Activated CD8-positive, alpha-beta memory T cell treated with anti-CD3 and anti-CD28 coated beads for 36 hours (primary cell): ENCODE measurements around the gene GAST. TPM values are rescaled to one million over a fixed set of nuclear protein-coding genes. Genes with fewer than 3 reads are reported as not detected.

Experiments
- CTCF ChIA-PET: fragments of 350-600 bp; sonication (Branson Sonifier 250); formaldehyde crosslinking; loops from one replicate; lab custom pipeline; 2021; ENCODE audit warnings: antibody characterized with exemption; lab: Charles Lee
- POLR2A ChIA-PET: fragments of 350-600 bp; sonication (Branson Sonifier 250); formaldehyde crosslinking; loops from one replicate; lab custom pipeline; 2021; ENCODE audit warnings: antibody characterized with exemption; lab: Charles Lee
- total RNA-seq, 2 experiments: library from RNA; stranded (reverse); gene quantifications; one replicate each; pipeline ENCODE4 v1.2.3, GENCODE V29; 2021

The GAST gene
- total RNA-seq, 2 experiments from 2014 or later, result not detected

- POLR2A ChIA-PET, result no interaction called here
- CTCF ChIA-PET, result no interaction called here
Observed at GRCh38 chr17:41758601-41759000, 46.5 kb downstream of the GAST start.

DNA sequence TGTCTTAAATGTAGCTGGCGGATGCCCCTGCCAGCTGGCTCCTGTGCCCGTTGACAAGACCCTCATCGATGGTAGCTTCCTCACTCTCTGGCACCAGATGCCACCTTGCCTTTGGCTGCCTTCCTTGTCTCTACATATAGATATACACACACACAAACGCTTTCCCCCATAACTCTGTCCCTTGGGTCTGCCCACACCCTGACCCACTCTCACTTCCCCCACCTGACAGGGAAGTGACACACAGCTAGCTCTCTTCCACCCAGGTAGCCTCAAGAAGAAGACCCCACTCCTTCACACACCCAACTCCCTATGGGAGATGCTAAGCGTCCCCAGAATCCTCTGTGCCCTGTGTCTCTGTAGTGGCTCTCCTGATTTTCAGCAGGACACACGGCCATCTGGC is 48.7 kb downstream of the GAST start:
- CTCF ChIA-PET, result interaction anchor here (0.9 kb wide), 2 partner anchors 20 to 23 kb away, joined by 3 read pairs; no protein-coding TSS in a partner anchor
- POLR2A ChIA-PET, result no interaction called here

GRCh38 chr17:41762391-41762790 is 50.3 kb downstream of the GAST start:
- POLR2A ChIA-PET, result no interaction called here
- CTCF ChIA-PET, result no interaction called here

DNA sequence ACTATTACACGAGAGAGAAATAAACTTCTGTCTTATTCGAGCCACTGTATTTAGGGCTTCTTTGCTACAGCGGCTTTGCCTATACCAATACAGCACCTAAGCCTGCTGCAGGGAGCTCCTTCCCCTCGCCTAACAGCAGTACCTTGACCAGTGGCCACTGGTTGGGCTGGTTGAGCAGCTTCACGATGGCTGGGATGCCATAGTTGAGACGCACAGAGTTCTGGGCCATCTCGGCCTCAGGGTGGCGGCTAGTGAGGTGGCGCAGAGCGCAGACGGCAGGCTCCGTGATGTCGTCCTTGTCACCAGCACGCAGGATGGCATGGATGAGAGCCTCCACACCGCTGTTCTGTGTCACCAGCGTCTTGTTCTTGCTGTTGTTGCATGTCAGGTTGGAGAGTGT is 50.7 kb downstream of the GAST start:
- CTCF ChIA-PET, result no interaction called here
- POLR2A ChIA-PET, result no interaction called here

- CTCF ChIA-PET, result no interaction called here
- POLR2A ChIA-PET, result no interaction called here
Observed at GRCh38 chr17:41763327-41763726, 51.2 kb downstream of the GAST start.

Other genes with a start within 250 kb of the GAST start
- not detected for gene KRT32, start 244.9 kb upstream of the GAST start, total RNA-seq
- not detected for gene KRT35, start 231.2 kb upstream of the GAST start, total RNA-seq
- gene KRT36, start 222.4 kb upstream of the GAST start, total RNA-seq, result not detected
- gene KRT13, start 206.7 kb upstream of the GAST start, total RNA-seq, result not detected
- gene KRT15, start 193.4 kb upstream of the GAST start, total RNA-seq, result not detected
- not detected for gene KRT19, start 184.0 kb upstream of the GAST start, total RNA-seq
- gene KRT9, start 140.3 kb upstream of the GAST start, total RNA-seq, result not detected
- not detected for gene KRT14, start 125.4 kb upstream of the GAST start, total RNA-seq
- gene KRT16, start 99.6 kb upstream of the GAST start, total RNA-seq, result not detected
- under 1 TPM in 1 of 2 experiments, not detected in 1; 0.27 TPM for gene KRT17, start 87.8 kb upstream of the GAST start, total RNA-seq
- 1,000 to 10,000 TPM; 1,395 to 1,415 TPM for gene EIF1, start 23.4 kb upstream of the GAST start, total RNA-seq
- under 1 TPM; 0.10 to 0.25 TPM for gene HAP1, start 22.3 kb downstream of the GAST start, total RNA-seq
- gene JUP, start 74.4 kb downstream of the GAST start, total RNA-seq, result under 1 TPM; 0.42 to 0.55 TPM
- 1 to 10 TPM; 3.3 to 3.7 TPM for gene P3H4, start 99.6 kb downstream of the GAST start, total RNA-seq
- 1 to 10 TPM; 1.7 to 2.1 TPM for gene FKBP10, start 100.7 kb downstream of the GAST start, total RNA-seq
- gene NT5C3B, start 123.9 kb downstream of the GAST start, total RNA-seq, result 10 to 100 TPM; 53.0 to 56.0 TPM
- gene KLHL10, start 125.5 kb downstream of the GAST start, total RNA-seq, result under 1 TPM; 0.08 to 0.17 TPM
- gene KLHL11, start 153.1 kb downstream of the GAST start, total RNA-seq, result 10 to 100 TPM; 23.2 to 23.8 TPM
- 100 to 1,000 TPM; 204 to 215 TPM for gene ACLY, start 206.6 kb downstream of the GAST start, total RNA-seq
- gene ODAD4, start 218.3 kb downstream of the GAST start, total RNA-seq, result under 1 TPM; 0.27 to 0.38 TPM